ENCODE measurements around the gene TBX21. TPM values are rescaled to one million over a fixed set of nuclear protein-coding genes. Genes with fewer than 3 reads are reported as not detected.

The TBX21 gene
- total and polyA plus RNA-seq, 11 donors, result 0.07 to 3.2 (median 0.21) TPM; not detected in 2

DNA sequence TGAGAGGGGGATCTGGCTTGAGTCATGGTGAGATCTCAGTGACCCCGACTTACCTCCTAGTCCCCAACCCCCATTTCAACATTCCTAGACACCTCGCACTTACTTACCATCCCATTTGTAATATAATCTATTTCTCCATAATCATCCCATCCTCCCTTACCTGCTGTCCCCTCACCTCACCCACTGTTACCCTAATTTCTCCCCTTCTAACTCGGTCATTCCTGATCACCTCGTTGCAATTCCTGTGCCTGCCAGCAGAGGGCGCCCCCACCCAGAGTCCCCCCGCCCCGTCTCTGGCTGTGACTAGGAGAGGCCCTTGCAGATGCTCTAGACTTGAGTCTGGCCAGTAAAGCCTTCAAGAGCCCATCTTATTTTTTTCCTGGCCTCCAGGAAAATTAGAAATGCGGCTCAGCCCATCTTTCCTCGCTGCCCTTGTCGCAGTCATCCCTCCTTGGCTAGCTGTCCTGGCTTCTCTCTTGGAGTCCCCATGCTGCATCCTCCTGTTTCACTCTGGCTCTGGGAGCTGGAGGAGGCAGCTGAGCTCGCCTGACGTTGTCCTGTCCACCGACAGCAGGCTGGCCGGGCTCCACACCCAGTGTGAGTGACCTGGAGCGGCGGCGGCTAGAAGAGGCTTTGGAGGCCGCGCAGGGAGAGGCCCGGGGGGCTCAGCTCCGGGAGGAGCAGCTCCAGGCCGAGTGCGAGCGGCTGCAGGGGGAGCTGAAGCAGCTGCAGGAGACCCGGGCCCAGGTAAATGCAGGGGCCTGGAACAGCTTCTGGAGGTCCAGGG lies 34.1 kb upstream of the TBX21 start:
- intact Hi-C loops (cut with DNase I), result loop anchor here in 6 of 10 donors (5.0 to 10.0 kb wide), 7 partner anchors 37 to 196 kb away; partner anchors contain the start of gene SP2 (in 1 of the 6)
- Histone ChIP-seq H3K4me3 (no peak overlapping the region), H3K27me3 (no peaks in the 10 kb centered on the region), H3K27ac (peak overlapping the region in 1 of 12 donors; percentile 13), H3K9me3 (no peaks in the 10 kb centered on the region), H3K4me1 (peaks cover 0 to 47% (median 14%) of the 10 kb centered on the region in 12 donors), H3K36me3 (peaks cover 0 to 38% (median 15%) of the 10 kb centered on the region in 9 donors)
- DNase-seq (peak in 3 of 5 donors; percentile 45 to 88 (median 52)), ATAC-seq (no peak)
- TF ChIP-seq, protein P1, sequence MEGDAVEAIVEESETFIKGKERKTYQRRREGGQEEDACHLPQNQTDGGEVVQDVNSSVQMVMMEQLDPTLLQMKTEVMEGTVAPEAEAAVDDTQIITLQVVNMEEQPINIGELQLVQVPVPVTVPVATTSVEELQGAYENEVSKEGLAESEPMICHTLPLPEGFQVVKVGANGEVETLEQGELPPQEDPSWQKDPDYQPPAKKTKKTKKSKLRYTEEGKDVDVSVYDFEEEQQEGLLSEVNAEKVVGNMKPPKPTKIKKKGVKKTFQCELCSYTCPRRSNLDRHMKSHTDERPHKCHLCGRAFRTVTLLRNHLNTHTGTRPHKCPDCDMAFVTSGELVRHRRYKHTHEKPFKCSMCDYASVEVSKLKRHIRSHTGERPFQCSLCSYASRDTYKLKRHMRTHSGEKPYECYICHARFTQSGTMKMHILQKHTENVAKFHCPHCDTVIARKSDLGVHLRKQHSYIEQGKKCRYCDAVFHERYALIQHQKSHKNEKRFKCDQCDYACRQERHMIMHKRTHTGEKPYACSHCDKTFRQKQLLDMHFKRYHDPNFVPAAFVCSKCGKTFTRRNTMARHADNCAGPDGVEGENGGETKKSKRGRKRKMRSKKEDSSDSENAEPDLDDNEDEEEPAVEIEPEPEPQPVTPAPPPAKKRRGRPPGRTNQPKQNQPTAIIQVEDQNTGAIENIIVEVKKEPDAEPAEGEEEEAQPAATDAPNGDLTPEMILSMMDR (IDR thresholded peaks at IDR 0.05), result peak; percentile 89 to 98 (median 96)
- no peak for TF ChIP-seq POLR2A (IDR thresholded peaks at IDR 0.05)
- 62 to 67% (median 64%) methylated on average over 24 to 25 of the region's 25 CpGs for WGBS, 4 donors

DNA sequence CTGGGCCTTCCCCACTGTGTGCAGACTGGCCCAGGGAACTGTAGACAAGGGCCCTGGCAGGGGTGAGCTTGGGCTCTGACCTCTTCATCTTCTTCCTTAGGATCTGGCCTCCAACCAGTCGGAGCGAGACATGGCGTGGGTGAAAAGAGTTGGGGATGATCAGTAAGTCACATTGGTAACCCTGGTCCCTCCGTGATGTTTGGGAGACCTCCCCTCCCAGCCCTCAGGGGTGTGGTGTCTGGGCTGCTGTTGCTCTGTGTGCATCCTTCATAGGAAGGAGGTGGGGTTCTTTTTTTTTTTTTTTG lies 33.5 kb upstream of the TBX21 start:
- Histone ChIP-seq H3K36me3 (peaks cover 0 to 38% (median 15%) of the 10 kb centered on the region in 9 donors), H3K9me3 (no peaks in the 10 kb centered on the region), H3K4me3 (no peak overlapping the region), H3K27ac (peak overlapping the region in 1 of 12 donors; percentile 13), H3K4me1 (peaks cover 0 to 53% (median 14%) of the 10 kb centered on the region in 12 donors), H3K27me3 (no peaks in the 10 kb centered on the region)
- DNase-seq (peak in 1 of 5 donors; percentile 61), ATAC-seq (no peak)
- intact Hi-C loops (cut with DNase I), result loop anchor here in 6 of 10 donors (5.0 to 10.0 kb wide), 7 partner anchors 37 to 195 kb away; partner anchors contain the start of gene SP2 (in 1 of the 6)
- WGBS, 4 donors, result 88 to 97% (median 94%) methylated on average over 4 of the region's 4 CpGs
- TF ChIP-seq POLR2A (IDR thresholded peaks at IDR 0.05), result no peak
- TF ChIP-seq, protein P1 (IDR thresholded peaks at IDR 0.05), result no peak

DNA sequence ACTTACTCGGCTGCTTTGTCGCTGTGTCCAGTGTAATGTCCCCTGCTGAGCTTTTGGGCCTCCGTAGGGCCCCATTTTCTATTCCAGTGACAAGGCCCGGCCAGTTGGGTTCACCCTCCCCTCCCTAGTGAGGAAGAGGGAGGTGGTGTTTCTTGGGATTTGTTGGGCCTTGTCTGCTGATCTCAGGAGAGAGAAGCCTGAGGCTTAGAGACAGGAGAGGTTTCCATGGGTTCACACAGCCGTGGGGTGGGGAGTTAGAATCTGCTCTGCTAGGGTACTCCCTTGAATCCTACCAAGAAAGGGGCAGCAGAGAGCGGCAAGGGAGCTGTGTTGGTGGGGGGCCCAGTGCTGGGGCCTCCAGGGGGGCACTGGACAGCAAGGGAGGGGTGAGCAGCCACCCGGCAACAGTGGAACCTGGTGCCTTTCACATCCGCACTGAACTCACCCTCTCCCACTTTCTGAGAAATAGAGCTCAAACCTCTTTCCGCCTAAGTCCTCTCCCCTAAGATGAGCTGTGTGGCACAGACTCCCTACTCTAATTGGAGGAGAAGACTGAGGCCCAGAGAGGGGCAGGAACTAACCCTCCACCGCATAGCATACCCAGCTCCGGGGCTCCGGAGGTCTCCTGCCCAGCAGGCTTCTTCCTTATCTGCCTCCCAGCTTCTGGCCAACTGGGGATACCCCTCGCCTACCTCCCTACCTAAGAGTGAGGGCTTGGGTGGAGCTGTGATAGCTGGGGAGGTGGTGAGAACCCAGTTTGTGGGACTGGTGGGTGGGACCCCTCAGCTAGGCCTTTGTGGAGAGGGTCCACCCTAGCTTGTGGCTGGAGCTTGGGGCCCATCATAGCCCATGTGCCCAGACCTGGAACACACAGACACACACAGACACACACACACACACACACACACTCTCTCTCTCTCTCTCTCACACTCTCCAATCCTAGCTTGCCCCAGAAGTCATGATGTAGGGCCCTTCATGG lies 32.3 kb upstream of the TBX21 start:
- Histone ChIP-seq H3K27me3 (no peaks in the 10 kb centered on the region), H3K27ac (peak overlapping the region in 1 of 12 donors; percentile 71), H3K4me3 (peak overlapping the region in 1 of 12 donors; percentile 36), H3K36me3 (peaks cover 0 to 39% (median 15%) of the 10 kb centered on the region in 9 donors), H3K4me1 (peaks cover 0 to 56% (median 9%) of the 10 kb centered on the region in 12 donors), H3K9me3 (no peaks in the 10 kb centered on the region)
- peak in 1 of 5 donors; percentile 48 for DNase-seq
- no peak for ATAC-seq
- TF ChIP-seq POLR2A (IDR thresholded peaks at IDR 0.05), result no peak
- TF ChIP-seq, protein P1 (IDR thresholded peaks at IDR 0.05), result no peak
- WGBS, 4 donors, result 84 to 92% (median 89%) methylated on average over 12 to 13 of the region's 13 CpGs
- intact Hi-C loops (cut with DNase I), result loop anchor here in 2 of 10 donors (10.0 kb wide), 2 partner anchors 84 to 94 kb away; no protein-coding TSS in a partner anchor

All from heart left ventricle (tissue), 16 donors.